Measurements from ENCODE around the gene SYNJ1.

- TF ChIP-seq CTCF (IDR thresholded peaks at IDR 0.05) (no peak), EP300 (IDR thresholded peaks at IDR 0.05) (no peak), POLR2A (IDR thresholded peaks at IDR 0.05) (no peak)
These were observed 140.2 kb downstream of the SYNJ1 start for GRCh38 chr21:32587651-32588050.

Data from tibial nerve (tissue), 4 donors.